IPS-15b (cell line): Measurements from ENCODE around the gene ESYT1.
A peak's percentile ranks its signal among the peaks of the same experiment; 100 is the strongest.

Experiments
- H3K27me3 ChIP-seq: one replicate; pipeline ENCODE4 v1.6.1; 2013; ENCODE audit warnings: low read length; ENCODE audit not compliant: control insufficient read depth, insufficient read depth
- H3K36me3 ChIP-seq: one replicate; pipeline ENCODE4 v1.6.1; 2013; ENCODE audit warnings: low read length; ENCODE audit not compliant: control insufficient read depth, insufficient read depth
- H3K4me1 ChIP-seq: one replicate; pipeline ENCODE4 v1.6.1; 2013; ENCODE audit warnings: mild to moderate bottlenecking, low read length; ENCODE audit not compliant: control insufficient read depth, insufficient read depth
- H3K4me3 ChIP-seq: one replicate; pipeline ENCODE4 v1.5.1; 2013; ENCODE audit warnings: low read depth, low read length
- H3K9ac ChIP-seq: one replicate; pipeline ENCODE4 v1.6.1; 2013; ENCODE audit warnings: low read depth, mild to moderate bottlenecking, low read length
- H3K9me3 ChIP-seq: one replicate; pipeline ENCODE4 v1.6.1; 2013; ENCODE audit warnings: mild to moderate bottlenecking, low read length; ENCODE audit not compliant: control insufficient read depth, insufficient read depth

ESYT1 gene

GRCh38 chr12:56141946-56142784, 14.1 kb downstream of the ESYT1 start:
- no peaks in the 10 kb centered on the region for H3K9me3 ChIP-seq
- H3K36me3 ChIP-seq: peaks cover 55% of the 10 kb centered on the region

DNA sequence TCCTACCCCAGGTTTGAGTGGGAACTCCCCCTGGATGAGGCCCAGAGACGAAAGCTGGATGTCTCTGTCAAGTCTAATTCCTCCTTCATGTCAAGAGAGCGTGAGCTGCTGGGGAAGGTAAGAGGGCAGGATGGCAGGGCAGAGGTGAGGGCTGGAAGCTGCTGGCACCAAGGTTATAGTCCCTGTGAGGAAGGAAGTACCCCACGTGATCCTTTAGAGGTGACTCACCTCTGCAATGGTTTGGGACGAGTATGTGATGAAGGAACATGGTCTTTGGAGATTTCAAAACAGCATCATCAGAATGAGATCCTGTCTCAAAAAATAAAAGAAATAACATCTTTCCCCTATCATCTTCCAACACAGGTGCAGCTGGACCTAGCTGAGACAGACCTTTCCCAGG, 15.2 kb downstream of the ESYT1 start:
- no peaks in the 10 kb centered on the region for H3K9me3 ChIP-seq
- H3K9ac ChIP-seq: no peak overlapping the region
- H3K36me3 ChIP-seq: peaks cover 47% of the 10 kb centered on the region
- H3K27me3 ChIP-seq: no peaks in the 10 kb centered on the region
- no peak overlapping the region for H3K4me3 ChIP-seq
- H3K4me1 ChIP-seq: no peaks in the 10 kb centered on the region

More at GRCh38 chr12:56141946-56142784, 14.1 kb downstream of the ESYT1 start:
- H3K4me3 ChIP-seq: no peak overlapping the region
- no peaks in the 10 kb centered on the region for H3K27me3 ChIP-seq
- H3K9ac ChIP-seq: no peak overlapping the region
- H3K4me1 ChIP-seq: no peaks in the 10 kb centered on the region

DNA sequence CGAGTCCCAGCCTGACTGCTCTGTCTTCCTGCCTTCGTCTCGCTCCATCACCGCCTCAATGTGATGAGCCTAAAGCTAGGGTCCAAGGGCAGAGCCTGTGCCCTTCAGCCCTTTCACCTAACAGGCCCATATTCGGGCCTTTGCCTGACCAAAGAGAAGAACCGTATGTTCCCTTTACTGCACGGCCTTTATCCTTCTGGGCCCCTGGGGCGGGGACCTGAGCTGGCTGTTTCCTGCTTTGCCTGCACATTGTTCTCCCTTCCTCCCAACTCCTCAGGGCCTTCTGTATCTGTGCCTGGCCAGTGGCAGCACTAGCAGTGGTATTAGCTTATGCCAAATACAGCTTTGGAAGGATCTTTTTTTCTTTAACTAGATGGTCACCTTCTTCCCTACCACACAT, 15.8 kb downstream of the ESYT1 start:
- Histone ChIP-seq H3K4me3 (no peak overlapping the region), H3K9ac (no peak overlapping the region), H3K27me3 (no peaks in the 10 kb centered on the region), H3K36me3 (peaks cover 40% of the 10 kb centered on the region), H3K4me1 (no peaks in the 10 kb centered on the region), H3K9me3 (no peaks in the 10 kb centered on the region)

DNA sequence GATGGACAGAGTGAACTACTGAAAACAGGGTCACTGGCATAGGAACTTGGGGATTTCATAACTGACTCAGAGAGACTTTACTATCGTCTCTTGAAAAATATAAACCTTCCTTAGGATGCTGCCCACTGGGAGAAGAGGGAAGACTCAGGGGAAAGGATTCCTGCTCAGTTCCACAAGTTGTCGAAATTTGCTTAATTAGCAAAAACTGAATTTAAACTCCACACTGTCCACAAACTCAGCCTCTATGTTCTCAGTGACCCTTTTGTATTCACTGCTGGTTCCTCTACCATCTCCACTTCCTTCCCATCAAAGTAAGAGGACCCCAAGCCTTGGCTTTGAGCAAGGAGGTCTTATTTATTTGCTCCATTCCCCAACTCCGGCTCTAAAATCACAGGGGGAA, 17.1 kb downstream of the ESYT1 start:
- Histone ChIP-seq H3K27me3 (no peaks in the 10 kb centered on the region), H3K9ac (no peak overlapping the region), H3K36me3 (peaks cover 29% of the 10 kb centered on the region), H3K4me3 (no peak overlapping the region), H3K9me3 (no peaks in the 10 kb centered on the region), H3K4me1 (no peaks in the 10 kb centered on the region)

DNA sequence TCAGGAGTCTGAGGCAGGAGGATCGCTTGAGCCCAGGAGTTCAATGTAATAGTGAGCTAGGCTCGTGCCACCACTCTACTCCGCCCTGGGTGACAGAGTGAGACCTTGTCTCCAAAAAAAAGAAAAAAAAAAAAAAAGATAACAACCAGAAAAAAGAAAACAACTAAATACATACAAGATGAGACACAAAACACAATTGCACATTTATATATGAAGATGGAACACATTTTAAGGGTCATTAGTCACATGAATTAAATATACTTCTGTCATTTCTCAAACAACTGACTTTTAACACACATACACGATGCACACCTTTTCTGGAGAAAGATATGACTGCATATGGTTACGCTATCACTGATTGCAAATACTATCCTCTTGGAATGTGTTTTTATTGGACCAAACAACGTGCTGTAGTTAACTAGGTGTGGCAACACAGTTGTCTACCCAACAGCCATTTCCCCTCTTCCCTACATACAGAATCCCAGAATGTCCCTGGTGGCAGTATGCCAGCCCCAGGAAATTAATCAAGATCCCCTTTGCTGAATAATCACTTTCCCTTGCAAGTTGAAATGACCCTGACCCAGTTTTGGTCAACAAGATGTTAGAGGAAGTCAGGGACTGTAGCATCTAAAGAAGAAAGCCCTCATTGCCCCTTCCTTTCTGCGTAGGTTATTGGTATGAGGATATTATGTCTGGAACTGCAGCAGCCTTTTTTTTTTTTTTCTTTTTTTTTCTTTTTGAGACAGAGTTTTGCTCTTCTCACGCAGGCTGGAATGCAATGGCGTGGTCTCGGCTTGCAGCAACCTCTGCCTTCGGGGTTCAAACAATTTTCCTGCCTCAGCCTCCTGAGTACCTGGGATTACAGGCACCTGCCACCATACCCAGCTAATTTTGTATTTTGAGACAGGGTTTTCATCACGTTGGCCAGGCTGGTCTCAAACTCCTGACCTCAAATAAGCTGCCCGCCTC, 18.7 kb downstream of the ESYT1 start:
- Histone ChIP-seq H3K27me3 (no peaks in the 10 kb centered on the region), H3K4me1 (no peaks in the 10 kb centered on the region), H3K36me3 (peaks cover 22% of the 10 kb centered on the region), H3K9me3 (no peaks in the 10 kb centered on the region), H3K9ac (no peak overlapping the region), H3K4me3 (no peak overlapping the region)

- peaks cover 10% of the 10 kb centered on the region for H3K36me3 ChIP-seq
- no peak overlapping the region for H3K4me3 ChIP-seq
- no peak overlapping the region for H3K9ac ChIP-seq
- H3K9me3 ChIP-seq: no peaks in the 10 kb centered on the region
- H3K27me3 ChIP-seq: no peaks in the 10 kb centered on the region
- H3K4me1 ChIP-seq: peaks cover 2% of the 10 kb centered on the region
Observed at GRCh38 chr12:56150563-56150962, 22.5 kb downstream of the ESYT1 start.

GRCh38 chr12:56151672-56152131, 23.6 kb downstream of the ESYT1 start:
- Histone ChIP-seq H3K4me3 (peak overlapping the region; percentile 82), H3K27me3 (no peaks in the 10 kb centered on the region), H3K36me3 (peaks cover 14% of the 10 kb centered on the region), H3K9me3 (no peaks in the 10 kb centered on the region), H3K4me1 (peaks cover 2% of the 10 kb centered on the region), H3K9ac (peak overlapping the region; percentile 89)

GRCh38 chr12:56152132-56152755, 24.2 kb downstream of the ESYT1 start, which contains the start of gene MYL6B:
MYL6B (plus strand) TSS chr12:56152587; CDS start chr12:56153919, 1,332 bp downstream.
- Histone ChIP-seq H3K9me3 (no peaks in the 10 kb centered on the region), H3K4me3 (peak within 1 kb of the TSS; percentile 82), H3K36me3 (peaks cover 14% of the 10 kb centered on the region), H3K4me1 (peaks cover 3% of the 10 kb centered on the region), H3K27me3 (no peaks in the 10 kb centered on the region), H3K9ac (peak within 1 kb of the TSS; percentile 89)

DNA sequence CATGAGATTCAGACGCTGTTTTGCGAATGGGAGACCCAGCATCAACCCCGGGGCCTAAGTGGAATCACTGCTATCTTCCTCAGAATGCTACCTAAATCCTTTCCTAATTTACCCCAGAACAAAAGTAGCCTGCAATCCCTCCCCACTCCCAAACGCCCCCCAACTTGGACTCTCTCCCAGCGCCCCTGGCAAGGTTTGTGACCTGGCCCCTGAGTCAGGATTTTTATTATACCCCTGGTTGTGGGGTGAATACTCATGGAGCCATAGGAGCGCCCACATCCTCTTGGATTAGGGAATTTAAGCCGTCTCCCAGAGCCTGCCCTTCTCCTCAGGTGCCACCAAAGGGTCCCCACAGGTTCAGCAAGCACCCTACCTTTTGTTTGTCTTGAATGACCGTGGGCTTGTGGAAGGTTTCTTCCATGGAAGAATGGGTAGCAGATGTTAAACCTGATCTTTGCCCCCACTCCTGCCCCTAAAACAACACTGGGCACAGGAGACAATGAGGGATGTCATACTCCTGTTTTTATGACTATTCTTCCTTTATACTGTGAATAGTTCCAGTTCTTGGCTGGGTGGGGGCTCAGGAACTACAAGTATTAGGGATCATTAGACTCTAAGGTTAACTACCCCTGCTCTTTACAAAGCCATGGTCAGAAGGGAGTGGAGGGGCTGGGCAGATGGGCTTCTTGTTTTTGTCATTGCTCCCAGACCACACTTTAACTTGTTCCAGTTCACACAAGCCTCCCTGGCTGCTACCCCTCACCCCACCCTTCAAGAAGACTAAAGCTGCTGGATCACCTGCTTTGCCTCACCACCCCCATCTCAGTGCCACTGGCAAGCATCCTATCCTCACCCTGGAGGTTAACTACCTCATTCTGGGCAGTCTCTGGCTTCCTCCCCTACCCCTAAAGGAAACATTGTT, 24.9 kb downstream of the ESYT1 start:
- no peaks in the 10 kb centered on the region for H3K9me3 ChIP-seq
- peak overlapping the region; percentile 82 for H3K4me3 ChIP-seq
- peak overlapping the region; percentile 81 for H3K9ac ChIP-seq
- H3K4me1 ChIP-seq: peaks cover 4% of the 10 kb centered on the region
- peaks cover 14% of the 10 kb centered on the region for H3K36me3 ChIP-seq
- no peaks in the 10 kb centered on the region for H3K27me3 ChIP-seq

GRCh38 chr12:56153678-56154065, 25.6 kb downstream of the ESYT1 start:
- Histone ChIP-seq H3K27me3 (no peaks in the 10 kb centered on the region), H3K4me3 (peak overlapping the region; percentile 82), H3K9ac (no peak overlapping the region), H3K9me3 (no peaks in the 10 kb centered on the region), H3K36me3 (peaks cover 14% of the 10 kb centered on the region), H3K4me1 (peaks cover 4% of the 10 kb centered on the region)
